ENCODE data around the gene DDA1.

Gene DDA1

GRCh38 chr19:17334414-17335409 is 25.3 kb downstream of the DDA1 start, which contains the start of gene ANO8:
Gene ANO8 (minus strand): TSS chr19:17334855. CDS start chr19:17334670, 185 bp downstream.
- TF ChIP-seq GATA3 (IDR thresholded peaks at IDR 0.05; ENCODE audit: low read depth, low read length) = no peak
- TF ChIP-seq GATA2 (IDR thresholded peaks at IDR 0.05; ENCODE audit: low read depth, low read length) = no peak

GRCh38 chr19:17335575-17335974 is 26.2 kb downstream of the DDA1 start:
- no peak for TF ChIP-seq GATA2 (IDR thresholded peaks at IDR 0.05; ENCODE audit: low read depth, low read length)

- TF ChIP-seq GATA3 (IDR thresholded peaks at IDR 0.05; ENCODE audit: low read depth, low read length) (no peak), GATA2 (IDR thresholded peaks at IDR 0.05; ENCODE audit: low read depth, low read length) (no peak)
Measured at GRCh38 chr19:17336872-17337674, 27.7 kb downstream of the DDA1 start, which contains the start of gene GTPBP3. Gene GTPBP3 (plus strand): TSS chr19:17337553. CDS start chr19:17337612, 59 bp downstream.

GRCh38 chr19:17337675-17338432 is 28.5 kb downstream of the DDA1 start:
- TF ChIP-seq GATA2 (IDR thresholded peaks at IDR 0.05; ENCODE audit: low read depth, low read length) (no peak), GATA3 (IDR thresholded peaks at IDR 0.05; ENCODE audit: low read depth, low read length) (no peak)

- TF ChIP-seq GATA2 (IDR thresholded peaks at IDR 0.05; ENCODE audit: low read depth, low read length) (no peak), GATA3 (IDR thresholded peaks at IDR 0.05; ENCODE audit: low read depth, low read length) (no peak)
Measured at GRCh38 chr19:17338433-17339078, 29.2 kb downstream of the DDA1 start.

- TF ChIP-seq GATA2 (IDR thresholded peaks at IDR 0.05; ENCODE audit: low read depth, low read length) = no peak
- no peak for TF ChIP-seq GATA3 (IDR thresholded peaks at IDR 0.05; ENCODE audit: low read depth, low read length)
Measured at GRCh38 chr19:17339088-17339741, 29.9 kb downstream of the DDA1 start.

- TF ChIP-seq GATA2 (IDR thresholded peaks at IDR 0.05; ENCODE audit: low read depth, low read length) (no peak), GATA3 (IDR thresholded peaks at IDR 0.05; ENCODE audit: low read depth, low read length) (no peak)
Measured at GRCh38 chr19:17340302-17340870, 31.0 kb downstream of the DDA1 start.

GRCh38 chr19:17340871-17341357 is 31.6 kb downstream of the DDA1 start:
- TF ChIP-seq GATA3 (IDR thresholded peaks at IDR 0.05; ENCODE audit: low read depth, low read length) (no peak), GATA2 (IDR thresholded peaks at IDR 0.05; ENCODE audit: low read depth, low read length) (no peak)

- TF ChIP-seq GATA2 (IDR thresholded peaks at IDR 0.05; ENCODE audit: low read depth, low read length) = no peak
- TF ChIP-seq GATA3 (IDR thresholded peaks at IDR 0.05; ENCODE audit: low read depth, low read length) = no peak
Measured at GRCh38 chr19:17341386-17341785, 32.0 kb downstream of the DDA1 start.

- no peak for TF ChIP-seq GATA2 (IDR thresholded peaks at IDR 0.05; ENCODE audit: low read depth, low read length)
- no peak for TF ChIP-seq GATA3 (IDR thresholded peaks at IDR 0.05; ENCODE audit: low read depth, low read length)
Measured at GRCh38 chr19:17341845-17342244, 32.5 kb downstream of the DDA1 start.

- TF ChIP-seq GATA3 (IDR thresholded peaks at IDR 0.05; ENCODE audit: low read depth, low read length) = no peak
- TF ChIP-seq GATA2 (IDR thresholded peaks at IDR 0.05; ENCODE audit: low read depth, low read length) = no peak
Measured at GRCh38 chr19:17346109-17346671, 36.8 kb downstream of the DDA1 start.

GRCh38 chr19:17347361-17347760 is 38.0 kb downstream of the DDA1 start:
- TF ChIP-seq GATA2 (IDR thresholded peaks at IDR 0.05; ENCODE audit: low read depth, low read length) = no peak
- no peak for TF ChIP-seq GATA3 (IDR thresholded peaks at IDR 0.05; ENCODE audit: low read depth, low read length)
